SK-N-DZ (cell line): Measurements from ENCODE around the gene MRPL52.
"Not testable (repeated sequence)": the region's sequence is repeated elsewhere in the genome, so short reads cannot be mapped to it uniquely, and the experiment has no call there.

Experiments used
- DNase-seq: peaks from one replicate; pipeline ENCODE4 v3.0.0-alpha.2; 2015; ENCODE audit warnings: low spot score

The MRPL52 gene

GRCh38 chr14:22808388-22809209 is 21.1 kb upstream of the MRPL52 start:
- no peak for DNase-seq

- no peak for DNase-seq
These were observed 18.0 kb upstream of the MRPL52 start for GRCh38 chr14:22811722-22812121.

DNA sequence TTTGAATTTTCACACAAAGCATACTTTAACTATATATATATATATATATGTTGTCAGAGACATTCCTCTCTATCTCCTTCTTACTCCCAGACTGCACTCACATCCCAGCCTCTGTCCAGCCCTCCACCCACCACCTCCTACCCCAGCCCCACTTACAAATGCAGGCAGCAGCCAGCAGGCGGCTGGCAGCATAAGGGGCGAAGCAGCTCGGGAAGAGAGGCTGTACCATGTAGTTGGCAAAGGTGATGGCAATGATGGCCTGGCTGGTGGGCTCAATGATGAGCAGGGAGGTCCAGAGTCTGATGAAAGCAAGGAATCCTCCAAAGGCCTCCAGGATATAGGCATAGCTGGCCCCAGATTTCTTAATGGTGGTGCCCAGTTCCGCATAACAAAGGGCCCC is 16.9 kb upstream of the MRPL52 start:
- DNase-seq = no peak

GRCh38 chr14:22813145-22813544 is 16.5 kb upstream of the MRPL52 start:
- DNase-seq = no peak

DNA sequence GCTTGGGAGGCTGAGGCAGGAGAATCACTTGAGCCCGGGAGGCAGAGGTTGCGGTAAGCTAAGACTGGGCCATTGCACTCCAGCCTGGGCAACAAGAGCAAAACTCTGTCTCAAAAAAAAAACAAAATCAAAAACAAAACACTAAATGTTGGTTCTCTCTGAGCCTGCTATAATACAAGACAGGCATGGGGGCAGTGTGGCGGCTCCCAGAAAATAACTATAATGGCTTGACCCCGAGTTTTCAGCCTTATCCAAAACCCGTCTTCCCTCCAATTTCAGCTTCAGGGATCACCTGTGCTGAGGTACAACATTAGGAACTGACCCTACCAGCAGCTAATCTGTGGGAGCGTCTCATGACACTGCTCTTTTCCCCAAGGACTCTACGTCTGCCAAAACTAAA is 15.3 kb upstream of the MRPL52 start:
- no peak for DNase-seq

DNA sequence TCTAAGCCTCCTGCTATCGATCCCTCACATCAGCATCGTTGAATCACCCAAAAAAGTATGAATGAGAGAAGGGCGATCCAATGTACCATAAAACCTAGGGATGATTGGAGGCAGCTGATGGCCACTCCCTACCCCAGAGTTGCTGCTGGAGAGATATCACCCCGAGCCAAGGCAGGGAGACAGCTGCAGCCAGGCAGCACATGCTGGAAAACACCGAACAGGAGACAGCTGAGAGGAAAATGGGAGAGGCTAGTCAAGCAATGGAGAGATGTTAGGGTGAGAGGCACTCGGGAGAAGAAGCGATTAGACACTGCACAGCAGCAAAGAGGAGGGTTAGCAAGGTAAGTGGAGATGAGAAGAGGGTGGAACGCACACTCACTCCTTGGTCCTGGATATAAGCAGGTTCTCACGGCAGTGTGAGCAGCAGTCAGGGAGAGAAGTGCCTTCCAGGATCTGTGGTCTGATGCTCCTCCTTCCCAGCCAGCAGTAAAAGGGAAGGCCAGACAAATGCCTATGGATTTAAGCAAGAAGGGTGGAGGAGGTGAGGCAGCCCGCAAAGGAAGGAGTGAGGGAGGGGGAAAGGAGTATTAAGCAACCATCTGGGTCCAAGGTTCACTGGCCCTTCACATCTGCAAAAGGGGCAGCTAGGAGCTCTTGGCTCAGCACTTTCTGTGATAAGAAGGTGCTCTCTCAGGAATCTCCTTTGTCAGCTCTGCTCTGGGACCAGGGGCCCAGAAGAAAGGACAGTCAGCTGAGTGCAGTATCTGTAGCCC is 14.6 kb upstream of the MRPL52 start, which contains the start of gene SLC7A7:
Gene SLC7A7, minus strand, starts transcription at position 495 of the 773 bp plus-strand sequence. CDS start 2,037 bp downstream, outside the sequence.
- no peak for DNase-seq

GRCh38 chr14:22819151-22819988 is 10.3 kb upstream of the MRPL52 start:
- no peak for DNase-seq

- no peak for DNase-seq
These were observed 9.0 kb upstream of the MRPL52 start for GRCh38 chr14:22820731-22821130.

- DNase-seq = no peak
These were observed 8.3 kb upstream of the MRPL52 start for GRCh38 chr14:22821193-22822015.

- DNase-seq = no peak
These were observed 7.6 kb upstream of the MRPL52 start for GRCh38 chr14:22822016-22822570.

- no peak for DNase-seq
These were observed 7.1 kb upstream of the MRPL52 start for GRCh38 chr14:22822571-22823098.

DNA sequence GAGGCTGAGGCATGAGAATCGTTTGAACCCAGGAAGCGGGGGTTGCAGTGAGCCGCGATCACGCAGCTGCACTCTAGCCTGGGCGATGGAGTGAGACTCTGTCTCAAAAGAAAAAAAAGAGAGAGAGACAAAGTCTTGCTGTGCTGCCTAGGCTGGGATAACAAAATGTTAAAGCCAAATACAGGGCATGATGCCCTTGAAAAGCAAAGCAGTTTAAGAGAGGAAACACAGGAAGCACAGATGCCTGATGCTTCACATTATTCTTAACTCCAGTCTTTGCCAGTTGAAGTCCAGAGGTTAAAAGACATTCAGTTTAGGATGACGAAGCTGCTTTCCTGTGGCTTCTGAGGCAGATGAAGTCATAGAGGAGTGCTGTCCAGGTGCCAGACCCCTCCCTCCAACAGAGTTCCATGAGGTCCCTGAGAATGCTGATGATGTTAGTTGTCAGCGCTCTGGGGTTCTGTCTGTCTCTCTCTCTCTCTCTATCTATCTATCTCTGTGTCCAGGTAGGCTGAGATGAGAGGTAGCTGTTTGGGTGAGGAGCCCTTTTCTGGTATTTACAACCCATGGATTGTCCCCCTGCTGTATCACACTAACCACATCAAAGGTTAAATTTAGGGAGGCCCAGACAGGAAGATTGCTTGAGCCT is 4.9 kb upstream of the MRPL52 start:
- no peak for DNase-seq

DNA sequence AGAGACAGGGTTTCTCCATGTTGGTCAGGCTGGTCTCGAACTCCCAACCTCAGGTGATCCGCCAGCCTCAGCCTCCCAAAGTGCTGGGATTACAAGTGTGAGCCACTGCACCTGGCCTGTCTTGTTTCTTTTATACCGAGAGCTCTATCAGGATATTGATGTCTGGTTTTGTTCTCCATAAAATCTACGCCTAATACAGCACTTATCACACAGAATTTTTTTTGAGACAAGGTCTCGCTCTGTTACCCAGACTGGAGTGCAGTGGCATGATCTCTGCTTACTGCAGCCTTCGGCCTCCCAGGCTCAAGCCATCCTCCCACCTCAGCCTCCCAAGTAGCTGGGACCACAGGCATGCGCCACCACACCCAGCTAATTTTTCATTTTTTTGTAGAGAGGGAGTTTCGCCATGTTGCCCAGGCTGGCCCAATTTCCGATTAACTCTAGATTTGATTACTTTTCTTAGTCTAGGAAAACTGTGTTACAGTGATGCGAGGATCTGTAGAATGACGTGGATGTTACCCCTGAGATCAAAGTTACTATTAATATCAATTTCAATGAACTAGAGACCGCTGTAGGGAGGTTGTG is 519 bp upstream of the MRPL52 start:
- not testable (repeated sequence) for DNase-seq

- DNase-seq = no peak
These were observed 840 bp downstream of the MRPL52 start for GRCh38 chr14:22830443-22831010.

DNA sequence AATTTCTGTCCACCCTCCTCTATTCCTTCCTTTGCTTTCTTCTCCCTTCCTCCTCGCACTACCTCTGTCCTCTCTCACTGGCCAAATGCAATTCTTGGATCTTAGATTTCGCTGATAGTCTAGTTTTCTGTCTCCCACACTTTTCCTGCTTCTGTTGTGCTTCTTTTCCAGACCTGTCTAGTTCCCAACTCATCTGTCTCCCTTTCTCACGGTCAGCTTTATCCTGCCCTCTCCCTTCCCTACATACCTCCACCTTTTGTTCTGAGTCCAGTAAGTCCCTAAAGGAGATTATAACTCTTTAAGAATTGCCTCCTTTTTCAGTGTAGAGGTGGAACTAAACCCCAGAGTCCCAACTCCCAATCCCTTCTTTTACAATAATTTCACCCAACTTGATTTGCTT is 5.8 kb downstream of the MRPL52 start:
- DNase-seq = no peak

- peak; percentile 44 for DNase-seq
These were observed 6.8 kb downstream of the MRPL52 start, which contains the start of gene MMP14 for GRCh38 chr14:22836301-22837113. Gene MMP14 (plus strand): TSS chr14:22836585. CDS start chr14:22836818, 233 bp downstream.

GRCh38 chr14:22837114-22837749 is 7.5 kb downstream of the MRPL52 start:
- DNase-seq = no peak
